Kidney epithelial cell (primary cell): ENCODE results near the gene NRG3. TPM values are rescaled to one million over a fixed set of nuclear protein-coding genes. Genes with fewer than 3 reads are reported as not detected.
A peak's percentile ranks its signal among the peaks of the same experiment; 100 is the strongest.

Experiments
- DNase-seq: peaks from one replicate; pipeline ENCODE4 v3.0.0-alpha.2; 2010; ENCODE audit warnings: low read depth
- H3K27me3 ChIP-seq: 2 replicates; pipeline ENCODE4 v1.6.0; 2011; ENCODE audit warnings: low read length; ENCODE audit not compliant: control insufficient read depth, insufficient read depth
- H3K36me3 ChIP-seq: 2 replicates; pipeline ENCODE4 v1.5.1; 2011; ENCODE audit warnings: low read length; ENCODE audit not compliant: control insufficient read depth, insufficient read depth
- H3K4me3 ChIP-seq: 2 replicates; pipeline ENCODE4 v1.5.1; 2011; ENCODE audit warnings: low read depth, mild to moderate bottlenecking, control low read depth, low read length
- total RNA-seq: library from RNA; depleted of rRNA; stranded (reverse); fragments of >200 nt; gene quantifications from 2 replicates; pipeline ENCODE4 v1.2.3, GENCODE V29; 2015
- TF ChIP-seq, protein P1 (sequence below): IDR thresholded peaks from 2 replicates; pipeline ENCODE4 v1.5.1; 2011; ENCODE audit warnings: mild to moderate bottlenecking, moderate library complexity, low read length, control low read depth, inconsistent platforms; ENCODE audit not compliant: insufficient read depth, poor library complexity, severe bottlenecking

NRG3 gene
- total RNA-seq, 1 donor from 2014 or later, result 10.2 TPM

DNA sequence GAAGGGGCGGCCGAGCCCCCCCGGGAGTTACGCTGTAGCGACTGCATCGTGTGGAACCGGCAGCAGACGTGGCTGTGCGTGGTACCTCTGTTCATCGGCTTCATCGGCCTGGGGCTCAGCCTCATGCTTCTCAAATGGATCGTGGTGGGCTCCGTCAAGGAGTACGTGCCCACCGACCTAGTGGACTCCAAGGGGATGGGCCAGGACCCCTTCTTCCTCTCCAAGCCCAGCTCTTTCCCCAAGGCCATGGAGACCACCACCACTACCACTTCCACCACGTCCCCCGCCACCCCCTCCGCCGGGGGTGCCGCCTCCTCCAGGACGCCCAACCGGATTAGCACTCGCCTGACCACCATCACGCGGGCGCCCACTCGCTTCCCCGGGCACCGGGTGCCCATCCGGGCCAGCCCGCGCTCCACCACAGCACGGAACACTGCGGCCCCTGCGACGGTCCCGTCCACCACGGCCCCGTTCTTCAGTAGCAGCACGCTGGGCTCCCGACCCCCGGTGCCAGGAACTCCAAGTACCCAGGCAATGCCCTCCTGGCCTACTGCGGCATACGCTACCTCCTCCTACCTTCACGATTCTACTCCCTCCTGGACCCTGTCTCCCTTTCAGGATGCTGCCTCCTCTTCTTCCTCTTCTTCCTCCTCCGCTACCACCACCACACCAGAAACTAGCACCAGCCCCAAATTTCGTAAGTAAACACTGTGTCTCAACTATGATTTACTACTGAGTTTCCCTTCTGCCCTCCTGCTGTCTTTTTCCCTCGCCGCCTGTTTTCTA, 666 bp downstream of the NRG3 start:
- TF ChIP-seq, protein P1, sequence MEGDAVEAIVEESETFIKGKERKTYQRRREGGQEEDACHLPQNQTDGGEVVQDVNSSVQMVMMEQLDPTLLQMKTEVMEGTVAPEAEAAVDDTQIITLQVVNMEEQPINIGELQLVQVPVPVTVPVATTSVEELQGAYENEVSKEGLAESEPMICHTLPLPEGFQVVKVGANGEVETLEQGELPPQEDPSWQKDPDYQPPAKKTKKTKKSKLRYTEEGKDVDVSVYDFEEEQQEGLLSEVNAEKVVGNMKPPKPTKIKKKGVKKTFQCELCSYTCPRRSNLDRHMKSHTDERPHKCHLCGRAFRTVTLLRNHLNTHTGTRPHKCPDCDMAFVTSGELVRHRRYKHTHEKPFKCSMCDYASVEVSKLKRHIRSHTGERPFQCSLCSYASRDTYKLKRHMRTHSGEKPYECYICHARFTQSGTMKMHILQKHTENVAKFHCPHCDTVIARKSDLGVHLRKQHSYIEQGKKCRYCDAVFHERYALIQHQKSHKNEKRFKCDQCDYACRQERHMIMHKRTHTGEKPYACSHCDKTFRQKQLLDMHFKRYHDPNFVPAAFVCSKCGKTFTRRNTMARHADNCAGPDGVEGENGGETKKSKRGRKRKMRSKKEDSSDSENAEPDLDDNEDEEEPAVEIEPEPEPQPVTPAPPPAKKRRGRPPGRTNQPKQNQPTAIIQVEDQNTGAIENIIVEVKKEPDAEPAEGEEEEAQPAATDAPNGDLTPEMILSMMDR, result no peak
- no peaks in the 10 kb centered on the region for H3K36me3 ChIP-seq
- H3K27me3 ChIP-seq, result peaks cover 21% of the 10 kb centered on the region
- no peak for DNase-seq
- H3K4me3 ChIP-seq, result peak overlapping the region; percentile 58

DNA sequence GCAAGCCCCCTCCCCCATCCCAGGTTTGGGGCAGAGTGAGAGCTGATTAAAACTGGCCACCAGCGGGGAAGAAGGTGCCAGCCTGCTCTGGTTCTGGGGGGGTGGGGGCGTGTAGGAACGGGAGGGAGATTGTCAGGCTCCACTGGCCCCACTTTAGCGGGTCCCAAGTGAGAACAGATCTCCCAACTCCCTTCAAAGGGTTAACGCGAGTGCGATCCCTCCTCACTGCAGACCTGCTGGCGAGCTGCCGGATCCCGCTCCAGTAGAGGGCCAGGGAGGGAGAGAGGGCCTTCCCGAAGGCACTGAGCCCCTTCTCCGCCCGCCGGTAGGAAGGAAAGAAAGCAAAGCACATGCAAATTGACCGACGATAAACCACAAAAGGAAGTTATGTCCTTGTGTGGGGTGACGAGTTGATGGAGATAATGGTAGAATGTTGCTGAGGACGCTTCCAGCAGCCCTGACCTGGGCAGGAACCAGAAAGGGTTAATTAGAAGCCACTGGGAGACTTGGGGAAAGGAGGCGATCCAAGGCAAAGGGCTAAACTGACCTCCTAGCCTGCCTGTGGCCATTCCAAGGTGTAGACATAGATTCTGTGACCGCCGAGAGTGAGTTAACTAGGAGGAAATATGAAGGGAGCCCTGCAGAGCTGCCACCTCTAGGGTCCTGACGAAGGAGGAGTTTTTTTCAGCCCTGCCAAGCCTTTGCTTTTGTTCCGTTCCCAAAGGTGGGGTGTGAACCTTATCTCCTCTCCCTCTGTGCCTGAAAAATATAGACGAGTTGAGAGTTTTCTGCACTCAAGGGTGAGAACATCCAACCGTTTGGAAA, 1.5 kb downstream of the NRG3 start:
- Histone ChIP-seq H3K27me3 (peaks cover 21% of the 10 kb centered on the region), H3K36me3 (no peaks in the 10 kb centered on the region), H3K4me3 (peak overlapping the region; percentile 58)
- TF ChIP-seq, protein P1, result no peak
- no peak for DNase-seq

DNA sequence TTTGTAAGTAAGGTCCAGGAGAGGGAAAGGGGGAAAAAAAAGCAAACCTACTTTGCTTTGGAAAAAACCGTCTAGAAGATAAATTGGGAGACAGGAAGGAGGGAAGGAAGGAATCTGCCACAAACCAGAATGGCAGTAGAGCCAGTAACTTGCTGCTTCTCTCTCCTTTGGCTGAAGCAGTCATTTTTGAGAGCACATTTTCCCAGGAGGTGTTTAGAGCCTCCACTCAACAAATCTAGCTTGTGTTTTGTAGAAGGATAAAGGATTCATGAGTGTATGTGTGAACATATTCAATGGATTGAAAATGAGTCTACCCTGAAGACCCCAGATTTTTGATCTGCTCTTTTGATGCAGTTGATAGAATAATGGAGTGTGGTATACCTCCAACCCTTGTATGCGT, 2.6 kb downstream of the NRG3 start:
- peaks cover 21% of the 10 kb centered on the region for H3K27me3 ChIP-seq
- H3K36me3 ChIP-seq, result no peaks in the 10 kb centered on the region
- DNase-seq, result no peak
- H3K4me3 ChIP-seq, result peak overlapping the region; percentile 17
- TF ChIP-seq, protein P1, result no peak

DNA sequence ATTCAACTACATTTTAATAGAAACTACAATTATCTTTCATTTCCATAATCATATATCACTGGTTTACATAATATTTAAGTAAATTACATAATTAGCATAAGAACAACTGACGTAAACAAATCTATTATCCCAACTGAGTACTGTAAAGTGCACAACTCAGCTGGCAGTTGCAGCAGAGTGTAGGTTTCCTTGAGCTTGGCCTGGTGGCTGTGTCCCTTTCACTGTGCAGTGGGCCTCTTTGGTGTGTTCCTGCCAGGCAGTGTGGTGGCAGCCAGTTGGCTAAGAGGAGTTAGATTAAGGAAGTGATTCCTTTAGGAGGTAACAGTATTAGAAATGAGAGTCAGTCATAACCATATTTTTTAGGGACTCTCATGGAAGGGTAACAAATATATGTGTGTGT, 7.0 kb downstream of the NRG3 start:
- Histone ChIP-seq H3K4me3 (no peak overlapping the region), H3K36me3 (no peaks in the 10 kb centered on the region), H3K27me3 (no peaks in the 10 kb centered on the region)
- TF ChIP-seq, protein P1, result no peak
- DNase-seq, result no peak

DNA sequence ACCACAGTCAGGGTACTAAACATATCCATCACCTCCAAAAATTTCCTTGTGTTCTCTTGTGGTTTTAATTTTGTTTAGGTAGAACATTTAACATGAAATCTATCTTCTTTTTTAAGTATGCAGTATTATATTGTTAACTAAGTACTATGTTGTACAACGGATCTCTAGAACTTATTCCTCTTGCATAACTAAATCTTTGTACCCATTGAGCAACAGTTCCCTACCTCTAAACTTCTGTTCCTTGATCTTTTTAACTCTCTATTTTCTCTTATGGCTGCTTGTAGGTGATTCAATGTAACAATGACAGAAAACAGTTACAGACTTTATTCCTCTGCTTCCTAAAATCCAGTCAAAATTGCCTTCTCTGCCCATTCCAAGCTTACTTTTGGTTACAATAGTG, 9.9 kb downstream of the NRG3 start:
- H3K27me3 ChIP-seq, result no peaks in the 10 kb centered on the region
- H3K4me3 ChIP-seq, result no peak overlapping the region
- no peak for DNase-seq
- TF ChIP-seq, protein P1, result no peak
- H3K36me3 ChIP-seq, result no peaks in the 10 kb centered on the region
